ENCODE measurements around the gene LSM2.
"Not testable (repeated sequence)": the region's sequence is repeated elsewhere in the genome, so short reads cannot be mapped to it uniquely, and the experiment has no call there.

Gene LSM2

GRCh38 chr6:31806470-31807272, at the start of gene LSM2:
Gene LSM2, minus strand, starts transcription at chr6:31806966. Its CDS starts 209 bp downstream, at chr6:31806757.
- DNase-seq: peak; percentile 99
- peak; percentile 98 for ATAC-seq

- DNase-seq, ATAC-seq: not testable (repeated sequence)
Observed at GRCh38 chr6:31851980-31852718, 45.4 kb upstream of the LSM2 start.

- DNase-seq (no peak), ATAC-seq (no peak)
Observed at GRCh38 chr6:31851485-31851832, 44.7 kb upstream of the LSM2 start.

GRCh38 chr6:31850765-31851484, 44.2 kb upstream of the LSM2 start:
- no peak for DNase-seq

GRCh38 chr6:31847276-31847978, 40.7 kb upstream of the LSM2 start:
- no peak for ATAC-seq

More at GRCh38 chr6:31850765-31851484, 44.2 kb upstream of the LSM2 start:
- ATAC-seq: no peak

GRCh38 chr6:31844507-31844906, 37.7 kb upstream of the LSM2 start:
- no peak for DNase-seq
- ATAC-seq: no peak

More at GRCh38 chr6:31847276-31847978, 40.7 kb upstream of the LSM2 start:
- DNase-seq: no peak

GRCh38 chr6:31842053-31842452, 35.3 kb upstream of the LSM2 start:
- DNase-seq (peak; percentile 16), ATAC-seq (no peak)

- not testable (repeated sequence) for ATAC-seq, DNase-seq
Observed at GRCh38 chr6:31839779-31840126, 33.0 kb upstream of the LSM2 start.

GRCh38 chr6:31838968-31839367, 32.2 kb upstream of the LSM2 start:
- ATAC-seq (no peak), DNase-seq (peak; percentile 7)

GRCh38 chr6:31838114-31838553, 31.4 kb upstream of the LSM2 start:
- ATAC-seq, DNase-seq: not testable (repeated sequence)

- no peak for DNase-seq
- no peak for ATAC-seq
Observed at GRCh38 chr6:31837369-31838113, 30.8 kb upstream of the LSM2 start.

- ATAC-seq (no peak), DNase-seq (no peak)
Observed at GRCh38 chr6:31836474-31837368, 30.0 kb upstream of the LSM2 start.

- DNase-seq: peak; percentile 13
- ATAC-seq: no peak
Observed at GRCh38 chr6:31836047-31836473, 29.3 kb upstream of the LSM2 start.

GRCh38 chr6:31834367-31835250, 27.8 kb upstream of the LSM2 start:
- DNase-seq (peak; percentile 82), ATAC-seq (peak; percentile 64)

GRCh38 chr6:31831350-31832215, 24.8 kb upstream of the LSM2 start:
- ATAC-seq (no peak), DNase-seq (no peak)

GRCh38 chr6:31830886-31831335, 24.1 kb upstream of the LSM2 start:
- ATAC-seq: no peak
- no peak for DNase-seq

GRCh38 chr6:31829633-31830283, 23.0 kb upstream of the LSM2 start:
- no peak for DNase-seq

More at GRCh38 chr6:31829633-31830283, 23.0 kb upstream of the LSM2 start:
- ATAC-seq: no peak

Data from stimulated activated naive CD8-positive, alpha-beta T cell treated with anti-CD3 and anti-CD28 coated beads, Interleukin-15, Interleukin-2, amounts not matched to agents 100 U/mL and 50 U/mL, for 24 hours (primary cell).